NK-92 treated with Interleukin-12 subunit alpha and Interleukin-12 subunit beta, amount 100 ng/mL, for 24 hours (cell line): ENCODE measurements around the gene LDLRAD2.

Experiments used
- DNase-seq: peaks from one replicate; lab custom pipeline; 2025; lab: John Stamatoyannopoulos, UW

The LDLRAD2 gene

GRCh38 chr1:21860971-21861370, 48.9 kb downstream of the LDLRAD2 start:
- no peak for DNase-seq

GRCh38 chr1:21861602-21862429, 49.8 kb downstream of the LDLRAD2 start:
- DNase-seq: no peak

- no peak for DNase-seq
Measured at GRCh38 chr1:21863981-21864380, 51.9 kb downstream of the LDLRAD2 start.

GRCh38 chr1:21864730-21865129, 52.7 kb downstream of the LDLRAD2 start:
- DNase-seq: no peak

GRCh38 chr1:21865609-21865942, 53.5 kb downstream of the LDLRAD2 start:
- DNase-seq: no peak

GRCh38 chr1:21865943-21866706, 54.1 kb downstream of the LDLRAD2 start:
- no peak for DNase-seq

- no peak for DNase-seq
Measured at GRCh38 chr1:21866707-21867043, 54.6 kb downstream of the LDLRAD2 start.

GRCh38 chr1:21867451-21867996, 55.5 kb downstream of the LDLRAD2 start:
- DNase-seq: no peak

- no peak for DNase-seq
Measured at GRCh38 chr1:21868482-21868881, 56.4 kb downstream of the LDLRAD2 start.

- no peak for DNase-seq
Measured at GRCh38 chr1:21868941-21869454, 56.9 kb downstream of the LDLRAD2 start.

GRCh38 chr1:21869620-21870121, 57.6 kb downstream of the LDLRAD2 start:
- DNase-seq: no peak

- DNase-seq: no peak
Measured at GRCh38 chr1:21870611-21871010, 58.5 kb downstream of the LDLRAD2 start.

- DNase-seq: no peak
Measured at GRCh38 chr1:21871943-21872342, 59.9 kb downstream of the LDLRAD2 start.

- no peak for DNase-seq
Measured at GRCh38 chr1:21872445-21873079, 60.5 kb downstream of the LDLRAD2 start.

- DNase-seq: no peak
Measured at GRCh38 chr1:21873174-21873573, 61.1 kb downstream of the LDLRAD2 start.

GRCh38 chr1:21873761-21874160, 61.7 kb downstream of the LDLRAD2 start:
- DNase-seq: no peak

GRCh38 chr1:21874328-21874727, 62.3 kb downstream of the LDLRAD2 start:
- no peak for DNase-seq
